ENCODE measurements around the gene RFLNA.

GRCh38 chr12:124295431-124296058 is 652 bp downstream of the RFLNA start:
- TF ChIP-seq REST (IDR thresholded peaks at IDR 0.05; ENCODE audit: insufficient read depth in 1 of 2, low read depth in 2 of 2, low read length in 2 of 2) (no peak), SIN3A (IDR thresholded peaks at IDR 0.05; ENCODE audit: borderline replicate concordance, insufficient read depth, low read length) (no peak), POLR2AphosphoS5 (IDR thresholded peaks at IDR 0.05; ENCODE audit: low read depth, low read length) (no peak), TAF1 (IDR thresholded peaks at IDR 0.05; ENCODE audit: borderline replicate concordance, insufficient read depth, low read length) (no peak)

Measured in PFSK-1 (cell line).